GM18519 (cell line): ENCODE measurements around the gene KIF26B.
"Not testable (repeated sequence)": the region's sequence is repeated elsewhere in the genome, so short reads cannot be mapped to it uniquely, and the experiment has no call there.

Experiments used
- ATAC-seq: cut with Tn5 transposase; IDR thresholded peaks from one replicate; pipeline ENCODE4 v1.9.1; 2021; ENCODE audit warnings: mild to moderate bottlenecking, moderate library complexity; ENCODE audit not compliant: unreplicated experiment, low FRiP score

KIF26B gene

DNA sequence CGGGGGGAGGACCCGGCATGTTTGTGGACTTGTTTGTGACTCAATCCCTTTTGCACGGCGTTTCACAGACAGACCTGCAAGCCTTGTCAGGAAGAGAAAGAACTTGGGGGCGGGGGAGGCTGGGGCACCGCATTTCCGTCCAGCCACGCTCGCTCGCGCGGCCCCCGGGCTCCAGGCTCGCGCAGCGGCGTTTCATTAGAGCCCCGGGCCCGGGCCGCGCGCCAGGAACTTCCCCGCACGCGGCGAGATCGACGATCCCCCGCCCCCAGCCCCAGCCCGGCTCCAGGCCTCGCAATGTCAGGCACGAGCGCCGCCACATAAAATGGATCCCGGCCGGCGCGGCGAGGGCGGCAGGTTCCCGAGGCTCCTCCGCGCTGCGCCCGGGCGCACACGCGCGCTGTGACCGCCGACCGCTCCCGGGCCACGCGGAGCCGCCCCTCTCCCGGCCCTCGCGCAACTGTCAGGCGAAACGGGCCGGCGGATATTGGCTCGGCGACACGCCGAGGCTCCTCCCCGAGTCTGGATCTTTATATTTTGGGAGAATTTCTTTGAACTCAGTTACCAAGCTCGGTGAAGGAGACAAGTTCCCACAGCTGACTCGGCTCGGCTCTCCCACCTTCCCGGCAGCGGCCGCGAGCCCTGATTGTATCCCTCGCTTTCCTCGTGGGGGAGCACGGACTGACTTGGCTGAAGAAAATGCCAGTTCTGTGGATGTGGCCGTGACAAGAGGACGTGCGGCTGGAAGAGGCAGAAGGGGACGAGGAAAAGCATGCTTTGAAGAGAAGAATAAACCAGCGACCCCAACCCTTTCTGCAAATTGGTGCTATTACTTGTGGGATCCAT lies at the start of gene KIF26B:
KIF26B (plus strand) TSS at position 557 of the 843 bp plus-strand sequence. CDS start 440 bp downstream, outside the sequence.
- no peak for ATAC-seq

DNA sequence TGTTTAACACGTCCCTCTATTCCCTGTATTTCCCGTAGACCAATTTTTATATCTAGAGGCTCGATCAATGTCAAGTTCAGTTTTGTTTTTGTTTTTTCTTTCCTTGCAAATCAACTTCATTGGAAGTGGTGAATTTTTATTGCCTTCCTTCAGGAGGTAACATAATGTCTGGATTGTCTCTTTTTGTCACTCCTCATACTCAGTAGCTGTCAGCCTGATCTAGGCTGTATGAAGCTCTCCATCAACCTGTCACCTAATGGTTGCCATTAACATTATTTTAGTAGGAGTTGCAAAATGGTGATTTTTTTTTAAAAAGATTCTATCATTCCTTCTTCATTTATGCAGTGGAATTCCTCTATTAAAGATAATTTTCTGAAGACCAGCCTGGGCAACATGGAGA lies 49.7 kb upstream of the KIF26B start:
- ATAC-seq, result no peak

DNA sequence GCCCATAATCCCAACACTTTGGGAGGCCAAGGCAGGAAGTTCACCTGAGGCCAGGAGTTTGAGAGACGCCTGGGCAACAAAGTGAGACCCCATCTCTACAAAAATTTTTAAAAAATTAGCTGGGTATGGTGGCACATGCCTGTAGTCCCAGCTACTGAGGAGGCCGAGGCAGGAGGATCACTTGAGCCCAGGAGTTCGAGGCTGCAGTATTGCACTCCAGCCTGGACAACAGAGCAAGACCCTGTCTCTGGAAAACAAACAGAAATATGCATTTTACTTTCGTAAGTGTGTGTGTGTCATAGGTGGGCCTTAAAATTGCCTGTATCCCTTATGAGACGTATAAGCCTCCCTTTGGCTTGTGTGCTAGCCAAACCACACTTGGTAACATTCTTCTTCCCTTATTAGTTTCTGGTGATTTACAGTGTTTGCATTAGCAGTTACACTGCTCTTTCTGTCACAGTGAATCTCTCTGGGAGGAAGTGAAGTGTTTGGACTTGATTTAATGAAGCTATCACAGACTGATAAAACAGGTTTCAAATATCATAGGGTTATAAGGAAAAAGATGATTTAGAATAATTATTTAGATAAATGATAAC lies 48.9 kb upstream of the KIF26B start:
- no peak for ATAC-seq

DNA sequence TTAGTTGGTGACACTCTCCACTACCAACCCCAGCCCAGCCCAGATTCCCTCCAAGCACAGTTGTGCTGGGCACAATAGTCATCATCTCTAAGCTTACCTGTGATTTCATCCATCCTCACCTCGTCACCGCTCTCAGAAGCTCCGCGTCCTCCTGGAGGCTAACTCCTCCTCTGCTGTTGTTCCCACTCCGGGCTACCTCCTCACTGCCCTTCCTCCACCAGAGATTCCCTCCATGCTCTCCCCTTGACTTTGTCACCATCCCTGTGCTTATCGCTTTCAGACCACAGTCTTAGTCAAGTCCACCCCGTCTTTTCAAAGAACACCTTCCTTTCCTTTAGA lies 47.0 kb upstream of the KIF26B start:
- ATAC-seq, result no peak

- no peak for ATAC-seq
Observed at GRCh38 chr1:245108246-245108645, 46.5 kb upstream of the KIF26B start.

DNA sequence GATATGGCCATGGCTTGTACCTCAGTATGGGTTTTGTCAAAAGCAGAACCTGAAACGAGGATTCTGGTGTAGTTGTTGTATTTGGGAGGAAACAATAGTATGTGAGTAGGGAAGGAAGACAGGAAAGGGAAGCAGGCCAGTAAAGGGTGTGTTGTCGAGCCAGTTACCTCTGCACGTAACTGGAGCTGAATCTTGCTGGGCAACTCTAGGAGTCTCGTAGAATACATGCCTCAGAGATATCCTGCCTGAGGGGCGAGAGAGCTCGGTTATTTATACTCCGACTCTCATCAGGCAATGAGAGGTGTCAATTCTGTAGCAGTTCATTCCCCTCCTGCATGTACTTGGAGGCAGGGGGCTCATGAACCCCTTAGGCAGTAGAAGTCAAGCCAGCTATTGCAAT lies 45.9 kb upstream of the KIF26B start:
- ATAC-seq, result no peak

DNA sequence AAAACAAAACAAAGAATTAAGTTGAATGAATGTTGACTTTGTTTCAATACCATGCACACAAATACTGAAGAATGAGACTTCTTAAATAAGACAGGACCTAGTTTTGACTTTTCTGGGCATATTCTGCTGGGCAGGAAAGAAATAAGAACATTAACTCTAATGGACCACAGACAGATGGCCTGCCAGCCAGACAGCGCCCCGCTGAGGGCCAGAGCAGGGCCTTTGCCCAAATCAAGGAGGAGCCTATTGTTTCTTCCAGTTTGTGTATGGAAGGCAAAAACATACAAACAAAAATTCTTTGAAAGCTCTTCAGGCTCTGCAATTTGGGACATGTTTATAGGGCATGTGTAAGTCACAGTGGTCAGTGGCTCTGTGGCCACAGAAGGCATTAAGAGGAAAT lies 44.4 kb upstream of the KIF26B start:
- ATAC-seq, result no peak

- ATAC-seq, result no peak
Observed at GRCh38 chr1:245111073-245111472, 43.7 kb upstream of the KIF26B start.

DNA sequence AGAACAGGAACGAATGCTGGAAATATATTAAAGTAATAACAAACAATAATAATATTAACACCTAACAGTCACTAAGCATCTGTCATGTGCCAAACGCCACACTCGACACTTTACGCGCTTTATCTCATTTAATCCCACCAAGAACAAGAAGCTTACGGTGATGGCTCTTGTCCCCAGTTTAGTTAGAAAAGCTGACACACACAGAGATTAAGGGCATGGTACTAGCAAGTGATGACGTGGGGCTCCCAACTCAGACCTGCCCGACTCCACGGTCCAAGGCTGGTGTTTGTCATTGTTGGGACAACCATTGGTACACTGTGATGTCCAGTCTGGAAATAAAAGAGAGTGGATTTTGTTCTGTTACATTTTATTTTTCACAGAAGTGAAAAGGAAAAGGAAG lies 41.1 kb upstream of the KIF26B start:
- no peak for ATAC-seq

DNA sequence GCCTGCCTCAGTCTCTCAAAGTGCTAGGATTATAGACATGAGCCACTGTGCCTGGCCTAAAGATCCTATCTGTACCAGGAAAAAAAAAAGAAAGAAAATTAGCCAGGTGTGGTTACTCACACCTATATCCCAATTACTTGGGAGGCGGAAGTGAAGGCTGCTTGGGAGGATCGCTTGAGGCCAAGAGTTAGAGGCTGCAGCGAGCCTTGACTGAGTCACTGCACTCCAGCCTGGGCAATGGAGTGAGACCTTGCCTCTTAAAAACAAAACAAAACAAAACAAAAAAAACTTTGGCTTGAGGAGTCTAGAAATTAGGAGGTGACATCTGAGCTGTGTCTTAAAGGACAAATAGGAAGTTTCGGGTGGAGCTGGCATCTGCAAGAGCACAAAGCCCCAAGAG lies 38.7 kb upstream of the KIF26B start:
- no peak for ATAC-seq

DNA sequence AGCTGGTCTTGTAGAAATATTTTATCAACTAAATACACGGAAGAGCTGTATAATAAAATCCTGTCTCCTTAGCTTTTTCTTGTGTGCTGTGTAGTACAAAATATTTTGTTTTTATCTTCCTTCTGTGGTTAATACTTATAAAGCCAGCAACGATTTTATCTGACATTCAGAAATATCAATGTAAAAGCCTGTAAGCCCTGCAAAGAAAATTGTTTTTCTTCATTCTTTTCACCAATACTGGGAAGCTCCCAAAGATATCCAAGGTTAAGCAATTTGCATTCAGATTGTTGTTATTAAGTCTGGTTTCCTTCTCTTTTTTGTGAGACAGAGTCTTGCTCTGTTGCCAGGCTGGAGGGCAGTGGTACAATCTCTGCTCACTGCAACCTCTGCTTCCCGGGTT lies 38.0 kb upstream of the KIF26B start:
- no peak for ATAC-seq

DNA sequence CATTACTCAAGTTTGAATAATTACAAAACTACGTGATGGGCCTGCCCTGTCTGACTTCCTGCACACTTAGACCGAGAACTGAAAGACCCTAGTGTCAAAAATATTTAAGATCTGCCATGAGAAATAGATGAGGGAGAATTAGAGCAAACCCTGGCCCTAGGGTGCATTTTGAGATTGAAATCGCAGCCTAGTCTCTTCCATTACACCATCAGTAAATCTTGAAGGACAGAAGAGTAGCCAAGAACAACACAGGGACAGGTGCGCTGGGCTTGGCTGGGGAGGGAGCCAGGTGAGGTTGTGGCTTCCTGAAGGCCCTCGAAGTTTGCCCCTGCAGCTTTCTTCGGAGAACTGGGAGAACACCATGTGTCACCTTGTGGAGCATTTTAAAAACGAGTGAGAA lies 36.7 kb upstream of the KIF26B start:
- no peak for ATAC-seq

- no peak for ATAC-seq
Observed at GRCh38 chr1:245118806-245119205, 36.0 kb upstream of the KIF26B start.

DNA sequence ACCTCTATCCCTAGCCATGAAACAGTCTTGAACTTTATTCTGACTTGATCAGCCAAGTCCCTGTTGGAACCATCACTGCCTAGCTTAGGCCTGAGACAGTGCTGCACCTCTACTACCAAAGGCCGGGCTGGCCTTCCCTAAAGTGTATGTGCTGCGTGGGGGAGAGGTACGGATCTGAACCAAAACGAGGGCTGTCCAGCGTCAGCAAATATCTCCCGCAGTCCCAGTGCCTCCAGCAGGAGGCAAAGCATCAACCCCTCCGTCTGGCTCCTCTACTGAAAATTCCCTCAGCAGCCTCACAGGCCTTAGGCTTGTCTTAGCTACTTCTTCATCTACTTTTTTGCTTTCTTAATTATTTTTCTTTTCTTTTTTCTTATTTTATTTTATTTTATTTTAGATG lies 33.3 kb upstream of the KIF26B start:
- no peak for ATAC-seq

GRCh38 chr1:245124241-245124640 lies 30.5 kb upstream of the KIF26B start:
- ATAC-seq, result no peak

GRCh38 chr1:245124644-245125043 lies 30.1 kb upstream of the KIF26B start:
- no peak for ATAC-seq

DNA sequence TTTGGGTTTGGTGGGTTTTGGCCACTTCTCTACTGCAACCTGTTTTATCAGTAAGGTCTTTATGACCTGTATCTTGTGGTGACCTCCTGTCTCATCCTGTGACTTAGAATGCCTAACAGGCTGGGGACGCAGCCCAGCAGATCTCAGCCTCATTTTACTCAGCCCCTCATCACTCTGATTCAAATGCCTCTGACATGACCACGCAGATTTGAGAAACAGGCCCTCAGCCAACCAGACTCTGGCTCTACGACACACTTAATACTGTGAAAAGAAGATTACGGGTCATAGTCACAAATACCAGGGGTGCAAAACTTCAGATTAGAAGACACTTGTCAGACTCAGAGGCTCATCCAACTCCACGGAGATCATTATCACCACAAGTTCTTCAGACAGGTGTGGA lies 28.3 kb upstream of the KIF26B start:
- no peak for ATAC-seq

- ATAC-seq, result no peak
Observed at GRCh38 chr1:245128381-245129101, 26.2 kb upstream of the KIF26B start.

DNA sequence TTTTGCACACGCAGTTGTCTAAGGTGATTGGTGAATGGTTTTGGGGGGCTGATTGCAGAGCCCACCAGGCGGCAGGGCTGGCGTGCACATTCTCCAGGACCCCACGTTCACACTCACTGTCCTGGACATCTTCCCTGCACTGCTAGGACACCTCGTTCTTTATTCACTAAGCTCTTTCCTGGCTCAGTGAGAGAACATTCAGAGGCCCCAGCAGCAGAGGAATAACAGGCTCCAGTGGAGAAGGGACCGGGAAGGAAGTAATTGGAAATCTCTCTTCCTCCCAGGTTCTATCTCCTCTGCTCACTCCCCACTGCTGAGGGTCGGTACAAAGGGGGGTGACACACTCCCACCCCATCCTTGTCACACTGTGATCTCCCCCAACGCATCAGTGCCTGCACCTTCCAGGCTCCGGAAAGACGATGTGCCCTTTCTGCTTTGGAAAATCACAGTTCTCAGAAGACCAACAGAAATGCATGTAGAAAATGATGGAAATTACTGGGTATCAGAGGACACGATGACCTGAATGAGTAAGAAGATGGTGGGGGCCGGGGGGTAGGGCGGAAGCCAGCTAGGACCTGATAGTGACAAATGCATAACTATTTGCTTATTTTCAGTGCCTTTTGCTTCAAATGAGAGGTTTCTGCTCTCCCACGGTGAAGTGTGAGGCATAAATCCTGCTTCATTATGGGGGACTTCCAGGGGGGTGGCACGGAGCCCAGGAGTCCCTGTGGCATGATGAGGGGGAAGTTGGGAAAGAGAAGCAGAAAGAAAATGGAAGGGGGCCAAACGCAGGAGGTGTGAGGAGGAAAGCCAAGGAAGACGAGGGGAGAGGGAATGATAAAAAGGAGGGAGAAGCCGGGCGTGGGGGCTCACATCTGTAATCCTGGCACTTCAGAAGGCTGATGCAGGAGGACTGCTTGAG lies 25.2 kb upstream of the KIF26B start:
- ATAC-seq, result no peak

DNA sequence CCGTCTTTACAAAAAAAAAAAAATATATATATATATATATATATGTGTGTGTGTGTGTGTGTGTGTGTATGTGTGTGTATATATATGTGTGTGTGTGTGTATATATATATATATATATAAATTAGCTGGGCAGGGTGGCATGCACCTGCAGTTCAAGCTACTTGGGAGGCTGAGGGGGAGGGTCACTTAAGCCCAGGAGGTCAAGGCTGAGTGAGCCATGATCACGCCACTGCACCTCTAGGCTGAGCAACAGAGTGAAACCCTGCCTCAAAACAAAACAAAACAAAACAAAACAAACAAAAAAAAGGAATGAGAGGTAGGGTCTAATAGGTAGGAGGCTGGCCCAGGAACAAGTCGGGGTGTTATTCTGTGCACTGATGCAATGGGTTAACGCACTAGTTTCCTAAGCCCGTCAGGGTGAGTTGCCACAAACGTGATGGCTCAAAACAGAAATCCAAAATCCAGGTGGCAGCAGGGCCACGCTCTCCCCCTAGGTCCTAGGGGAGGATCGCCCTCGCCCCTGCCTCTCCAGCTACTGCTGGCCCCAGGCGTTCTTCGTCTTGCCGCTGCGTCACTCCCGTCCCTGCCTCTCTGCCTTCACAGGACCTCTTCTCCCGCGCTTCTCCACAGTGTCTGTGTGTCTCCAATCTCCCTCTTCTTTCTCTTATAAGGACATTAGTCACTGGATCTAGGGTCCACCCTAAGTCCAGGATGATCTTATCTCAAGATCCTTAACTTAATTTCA lies 24.3 kb upstream of the KIF26B start:
- not testable (repeated sequence) for ATAC-seq
